HCT116 (cell line): ENCODE results near the gene MAGEB1. TPM values are rescaled to one million over a fixed set of nuclear protein-coding genes. Genes with fewer than 3 reads are reported as not detected.

Source experiments
- ATAC-seq: fragments of 200-7000 bp; cut with Tn5 transposase; 2 replicates; pipeline ENCODE4 v1.9.1; 2020; ENCODE audit warnings: mild to moderate bottlenecking, moderate library complexity
- BruUV-seq: library from RNA; stranded (reverse); fragments of 400-500 nt; replicated peaks from 2 replicates; lab custom pipeline; 2021; lab: Mats Ljungman, UMichigan
- CTCF ChIA-PET: fragments of 300-600 bp; sonication (Branson Sonifier 250); formaldehyde crosslinking; loops from one replicate; lab custom pipeline; 2021; ENCODE audit warnings: antibody characterized with exemption; lab: Charles Lee
- POLR2A ChIA-PET: fragments of 300-600, 350-600 bp; sonication (Branson Sonifier 250); formaldehyde crosslinking; loops from one replicate; lab custom pipeline; 2021; ENCODE audit warnings: antibody characterized with exemption; lab: Charles Lee
- RAD21 ChIA-PET, 2 experiments: fragments of 300-600 bp; sonication (Branson Sonifier 250); formaldehyde crosslinking; loops; one replicate each; lab custom pipeline; 2023; ENCODE audit warnings: low total read pairs in 2 of 2; ENCODE audit not compliant: uncharacterized antibody in 2 of 2, unreplicated experiment in 2 of 2, low non-redundant PET in 1 of 2; lab: Charles Lee
- DNase-seq: peaks from one replicate; pipeline ENCODE4 v3.0.0-alpha.2; 2010; ENCODE audit warnings: low read depth, low spot score
- H2AFZ ChIP-seq: fragments of 200-600 bp; shearing (Covaris generic), sonication (generic); 2 replicates; pipeline ENCODE4 v1.6.1; 2017; ENCODE audit warnings: low read depth, mixed run types, mixed read lengths, antibody characterized with exemption, low read length; ENCODE audit not compliant: poor library complexity, severe bottlenecking
- H3K27ac ChIP-seq: 2 replicates; pipeline ENCODE4 v1.5.1; 2012; ENCODE audit warnings: low read depth, low read length
- H3K27me3 ChIP-seq: fragments of 200-600 bp; sonication (generic); 2 replicates; pipeline ENCODE4 v1.6.1; 2016; ENCODE audit warnings: mixed run types, low read length, mixed read lengths; ENCODE audit not compliant: insufficient read depth
- H3K36me3 ChIP-seq, 2 experiments: fragments of 200-500 bp in 1 of 2; fragments of 200-600 bp in 1 of 2; sonication (Bioruptor generic) in 1 of 2; sonication (generic) in 1 of 2; 2 replicates each; pipeline versions ENCODE4 v1.5.1 to v1.6.1; 2014 to 2016; ENCODE audit warnings: low read length in 2 of 2, inconsistent platforms in 1 of 2, mixed read lengths in 1 of 2, mixed run types in 1 of 2; ENCODE audit not compliant: insufficient read depth in 2 of 2, control insufficient read depth in 1 of 2
- H3K4me1 ChIP-seq, 2 experiments: fragments of 200-600 bp in 1 of 2; sonication (generic) in 1 of 2; 2 replicates each; pipeline versions ENCODE4 v1.5.1 to v1.6.1; 2012 to 2017; ENCODE audit warnings: low read length in 2 of 2, inconsistent platforms in 1 of 2, mild to moderate bottlenecking in 1 of 2, mixed read lengths in 1 of 2, mixed run types in 1 of 2, moderate library complexity in 1 of 2; ENCODE audit not compliant: insufficient read depth in 2 of 2, control insufficient read depth in 1 of 2
- H3K4me2 ChIP-seq: fragments of 200-600 bp; sonication (generic); 2 replicates; pipeline ENCODE4 v1.6.1; 2017; ENCODE audit warnings: mixed run types, low read length, mixed read lengths
- H3K4me3 ChIP-seq, 2 experiments: fragments of 200-600 bp in 1 of 2; sonication (generic) in 1 of 2; replicated peaks in 1 of 2; 2 replicates each; pipeline ENCODE4 v1.5.1; 2011 to 2016; ENCODE audit warnings: low read length in 2 of 2, control low read depth in 1 of 2, low read depth in 1 of 2, mild to moderate bottlenecking in 1 of 2, mixed read lengths in 1 of 2, mixed run types in 1 of 2
- H3K79me2 ChIP-seq: fragments of 200-600 bp; sonication (generic); 2 replicates; pipeline ENCODE4 v1.6.1; 2017; ENCODE audit warnings: mild to moderate bottlenecking, mixed run types, low read length, moderate library complexity, mixed read lengths; ENCODE audit not compliant: insufficient read depth
- H3K9ac ChIP-seq: fragments of 200-600 bp; sonication (generic); 2 replicates; pipeline ENCODE4 v1.6.1; 2016; ENCODE audit warnings: low read length, mixed read lengths
- H3K9me2 ChIP-seq: fragments of 200-600 bp; sonication (generic), shearing (Covaris generic); 2 replicates; pipeline ENCODE4 v1.6.1; 2017; ENCODE audit warnings: mixed run types, mild to moderate bottlenecking, moderate library complexity; ENCODE audit not compliant: insufficient read depth
- H3K9me3 ChIP-seq, 2 experiments: fragments of 200-500 bp in 1 of 2; fragments of 200-600 bp in 1 of 2; sonication (Bioruptor generic) in 1 of 2; sonication (generic) in 1 of 2; 2 replicates each; pipeline ENCODE4 v1.6.1; 2014 to 2017; ENCODE audit warnings: low read length in 2 of 2, mixed read lengths in 2 of 2, inconsistent platforms in 1 of 2, low read depth in 1 of 2, mild to moderate bottlenecking in 1 of 2, mixed run types in 1 of 2, moderate library complexity in 1 of 2; ENCODE audit not compliant: control insufficient read depth in 1 of 2, insufficient read depth in 1 of 2
- H4K20me1 ChIP-seq: fragments of 200-600 bp; sonication (generic), shearing (Covaris generic); 2 replicates; pipeline ENCODE4 v1.6.1; 2017; ENCODE audit warnings: mixed run types, mild to moderate bottlenecking, moderate library complexity; ENCODE audit not compliant: insufficient read depth
- CBX3 ChIP-seq: IDR thresholded peaks from 2 replicates; pipeline ENCODE4 v1.6.1; 2012; ENCODE audit warnings: low read depth
- CEBPB ChIP-seq: IDR thresholded peaks from 2 replicates; pipeline ENCODE4 v1.6.1; 2012; ENCODE audit warnings: low read depth
- CTCF ChIP-seq, 3 experiments: fragments of 200-600 bp in 1 of 3; sonication (generic) in 1 of 3; IDR thresholded peaks in 2 of 3; conservative IDR thresholded peaks in 1 of 3; 2 replicates each; pipeline ENCODE4 v1.5.1; 2012 to 2017; ENCODE audit warnings: low read depth in 2 of 3, low read length in 2 of 3, antibody characterized with exemption in 1 of 3, borderline replicate concordance in 1 of 3, control low read depth in 1 of 3, mild to moderate bottlenecking in 1 of 3, mixed read lengths in 1 of 3, mixed run types in 1 of 3, moderate library complexity in 1 of 3; ENCODE audit not compliant: insufficient read depth in 1 of 3
- EGR1 ChIP-seq: IDR thresholded peaks from 2 replicates; pipeline ENCODE4 v1.6.1; 2012; ENCODE audit warnings: low read depth
- EZH2 ChIP-seq: fragments of 200-600 bp; sonication (generic); IDR thresholded peaks from 2 replicates; pipeline ENCODE4 v1.6.1; 2017; ENCODE audit warnings: antibody characterized with exemption, mixed run types
- EZH2phosphoT487 ChIP-seq: fragments of 200-600 bp; IDR thresholded peaks from 2 replicates; pipeline ENCODE4 v1.6.1; 2018; ENCODE audit warnings: antibody characterized with exemption, borderline replicate concordance
- FOSL1 ChIP-seq: IDR thresholded peaks from 2 replicates; pipeline ENCODE4 v1.6.1; 2012; ENCODE audit warnings: low read depth
- JUND ChIP-seq: IDR thresholded peaks from 2 replicates; pipeline ENCODE4 v1.6.1; 2012
- POLR2A ChIP-seq: IDR thresholded peaks from 2 replicates; pipeline ENCODE4 v1.7.0; 2011; ENCODE audit warnings: borderline replicate concordance; ENCODE audit not compliant: insufficient read depth, insufficient read length; ENCODE audit errors: extremely low read depth
- RAD21 ChIP-seq: IDR thresholded peaks from 2 replicates; pipeline ENCODE4 v1.6.1; 2012; ENCODE audit warnings: low read depth, mild to moderate bottlenecking
- SP1 ChIP-seq: IDR thresholded peaks from 2 replicates; pipeline ENCODE4 v1.6.1; 2012; ENCODE audit warnings: low read depth
- SRF ChIP-seq: IDR thresholded peaks from 2 replicates; pipeline ENCODE4 v1.6.1; 2012; ENCODE audit warnings: low read depth
- YY1 ChIP-seq: IDR thresholded peaks from 2 replicates; pipeline ENCODE4 v1.6.1; 2011; ENCODE audit warnings: low read length, low read depth, moderate library complexity, mild to moderate bottlenecking; ENCODE audit not compliant: insufficient replicate concordance; ENCODE audit errors: extremely low read depth
- ZNF274 ChIP-seq: fragments of 200-500 bp; sonication (Bioruptor generic); IDR thresholded peaks from 2 replicates; pipeline ENCODE4 v1.6.1; 2014; ENCODE audit warnings: mild to moderate bottlenecking, low read depth, low read length, inconsistent platforms
- intact Hi-C: fragments of 100-400 bp; cut with micrococcal nuclease; formaldehyde crosslinking; loops from 2 replicates; pipeline ENCODE4 v1.10.0; 2022
- total RNA-seq: library from RNA; stranded (reverse); gene quantifications from one replicate; pipeline ENCODE4 v1.2.1, GENCODE V29; 2021; ENCODE audit not compliant: unreplicated experiment

Gene MAGEB1
- total RNA-seq, 1 experiment from 2014 or later, result 0.69 TPM

GRCh38 chrX:30280428-30280827, 33.5 kb downstream of the MAGEB1 start:
- no peaks in the 10 kb centered on the region for H3K36me3 ChIP-seq

More at GRCh38 chrX:30280428-30280827, 33.5 kb downstream of the MAGEB1 start:
- Histone ChIP-seq H3K79me2 (no peaks in the 10 kb centered on the region), H3K9me3 (no peaks in the 10 kb centered on the region), H3K9ac (no peak overlapping the region), H3K27ac (no peak overlapping the region), H3K4me3 (no peak overlapping the region), H3K9me2 (no peaks in the 10 kb centered on the region), H4K20me1 (no peaks in the 10 kb centered on the region), H3K4me2 (no peak overlapping the region), H3K4me1 (peaks cover 24 to 29% of the 10 kb centered on the region in 2 experiments), H2AFZ (no peak overlapping the region), H3K27me3 (no peaks in the 10 kb centered on the region)
- ChIA-PET POLR2A (no interaction called here), CTCF (no interaction called here), RAD21 (no interaction called here)
- ATAC-seq (no peak), DNase-seq (no peak)
- no TSS peak for BruUV-seq
- no peak for TF ChIP-seq CTCF (IDR thresholded peaks at IDR 0.05 in 2 of 3, conservative IDR thresholded peaks at IDR 0.05 in 1 of 3; ENCODE audit: borderline replicate concordance in 1 of 3, insufficient read depth in 1 of 3, low read depth in 2 of 3, low read length in 2 of 3)
- no peak for TF ChIP-seq CBX3
- no peak for TF ChIP-seq EZH2
- TF ChIP-seq SRF, result no peak
- TF ChIP-seq RAD21, result no peak
- no peak for TF ChIP-seq EZH2phosphoT487
- no peak for TF ChIP-seq POLR2A
- TF ChIP-seq EGR1, result no peak
- TF ChIP-seq FOSL1, result no peak
- TF ChIP-seq SP1, result no peak
- TF ChIP-seq YY1, result no peak
- TF ChIP-seq JUND, result no peak
- no peak for TF ChIP-seq ZNF274
- TF ChIP-seq CEBPB, result no peak
- intact Hi-C loops, result no loop called here
